HG03571 (cell line): ENCODE measurements around the gene CACNA2D3.

ENCODE experiments used
- ATAC-seq: cut with Tn5 transposase; IDR thresholded peaks from one replicate; pipeline ENCODE4 v1.9.1; 2021; ENCODE audit not compliant: unreplicated experiment

The CACNA2D3 gene

DNA sequence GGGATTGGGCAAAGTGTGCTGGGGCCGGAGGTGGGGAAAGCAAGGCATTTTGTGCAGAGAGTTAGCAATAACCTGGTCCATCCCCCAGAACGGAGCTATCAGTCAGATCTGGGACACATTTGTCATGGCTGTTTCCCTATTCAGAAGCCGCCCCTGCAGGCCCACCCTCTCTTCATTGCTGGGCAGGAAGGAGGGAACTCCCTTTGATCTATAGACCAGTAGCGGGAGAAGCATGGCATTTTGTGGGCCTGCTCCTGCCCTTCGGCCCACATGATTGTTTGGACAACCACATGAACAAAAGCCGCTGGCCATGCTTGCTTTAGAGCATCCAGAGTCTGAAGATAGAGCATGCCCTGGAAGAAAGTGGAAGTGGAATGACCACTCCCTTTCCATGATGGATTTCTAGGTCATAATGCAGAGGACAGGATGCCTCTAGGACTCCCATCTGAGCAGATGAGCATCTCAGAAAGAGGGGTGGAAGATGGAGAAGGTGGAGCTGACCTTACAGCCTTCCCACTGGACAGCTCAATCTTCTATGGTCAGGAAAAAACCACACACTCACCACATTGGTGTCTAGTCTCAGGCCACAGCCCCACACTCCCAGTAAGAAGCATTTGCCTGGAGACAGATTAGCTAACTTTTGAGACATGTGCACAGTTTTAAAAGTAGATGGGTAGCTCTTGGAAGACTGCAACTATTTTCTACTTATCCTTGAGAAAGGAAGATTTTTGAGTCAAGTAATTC, 817.4 kb downstream of the CACNA2D3 start:
- no peak for ATAC-seq

DNA sequence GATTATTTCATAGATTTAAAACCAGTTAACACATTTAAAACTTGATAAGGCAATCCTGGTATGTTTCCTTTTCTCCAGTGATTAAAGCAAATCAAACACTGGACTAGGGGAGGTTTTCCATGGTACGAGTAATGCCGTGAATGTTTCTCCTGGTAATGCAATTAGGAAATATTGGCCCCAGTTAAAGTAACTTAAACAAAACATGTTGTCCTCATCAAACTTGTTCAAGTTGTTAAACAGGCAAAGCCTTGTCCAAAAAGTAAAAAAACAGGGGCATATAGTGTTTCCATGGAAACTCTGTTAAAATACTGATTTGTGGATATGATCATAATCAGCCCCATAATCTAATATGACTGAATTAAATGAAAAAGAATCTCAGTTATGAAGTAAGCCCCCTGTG, 818.6 kb downstream of the CACNA2D3 start:
- ATAC-seq: no peak

DNA sequence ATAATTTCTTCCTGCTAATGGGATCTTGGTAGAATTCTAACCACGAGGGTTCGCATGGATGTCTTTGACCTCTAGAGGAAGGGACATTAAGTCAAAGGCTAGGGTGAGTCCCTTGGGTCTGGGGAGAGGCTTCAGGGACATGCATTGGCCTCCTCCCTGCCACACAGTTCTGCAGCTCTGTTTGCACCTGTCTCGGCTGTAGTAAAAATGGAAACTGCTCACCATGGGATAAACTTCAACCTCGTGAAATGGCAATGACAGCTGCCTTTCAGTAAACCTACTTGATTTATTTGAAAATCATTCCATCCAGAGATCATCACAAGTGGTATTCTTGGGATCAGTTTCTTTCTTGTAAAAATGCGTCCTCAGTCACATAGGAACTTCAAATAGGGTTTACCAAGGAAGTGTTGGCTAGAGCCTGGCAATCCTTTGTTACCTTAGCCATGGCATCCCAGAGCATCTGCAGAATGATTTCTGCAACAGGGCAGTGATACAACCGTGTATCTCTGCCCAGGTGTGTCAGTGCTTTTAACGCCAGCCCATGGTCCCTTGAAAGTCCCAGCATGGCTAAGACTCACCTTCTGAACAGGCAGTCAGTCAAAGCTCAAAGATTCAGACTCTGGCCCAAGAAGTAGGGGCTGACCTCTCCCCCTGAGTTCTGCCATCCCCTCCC, 819.5 kb downstream of the CACNA2D3 start:
- ATAC-seq: no peak

DNA sequence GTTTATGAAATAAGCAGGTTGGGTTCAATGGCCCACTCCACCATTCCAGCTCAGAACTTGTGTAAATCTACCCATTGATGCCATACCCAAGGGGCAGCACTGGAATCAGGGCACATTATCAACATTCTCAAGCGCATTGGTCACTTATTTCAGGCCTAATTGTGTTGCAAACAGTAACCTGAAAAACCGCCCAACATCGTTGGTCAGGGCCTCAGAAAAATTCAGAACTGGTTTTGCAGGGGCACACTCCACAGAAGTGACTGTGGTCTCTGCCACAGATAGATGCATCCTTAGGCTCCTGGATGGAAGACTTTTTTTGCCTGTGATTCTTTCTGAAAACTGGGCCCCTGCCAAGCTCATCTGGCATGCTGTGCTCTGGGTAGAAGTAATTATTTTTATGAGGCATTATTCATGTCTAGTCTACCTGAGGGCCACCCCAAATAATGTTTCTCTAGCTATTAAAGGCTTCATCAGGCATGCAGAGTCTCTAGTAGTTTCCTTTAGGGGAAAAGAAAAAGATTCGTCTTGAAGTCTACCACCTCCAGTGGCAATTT, 827.2 kb downstream of the CACNA2D3 start:
- ATAC-seq: no peak

DNA sequence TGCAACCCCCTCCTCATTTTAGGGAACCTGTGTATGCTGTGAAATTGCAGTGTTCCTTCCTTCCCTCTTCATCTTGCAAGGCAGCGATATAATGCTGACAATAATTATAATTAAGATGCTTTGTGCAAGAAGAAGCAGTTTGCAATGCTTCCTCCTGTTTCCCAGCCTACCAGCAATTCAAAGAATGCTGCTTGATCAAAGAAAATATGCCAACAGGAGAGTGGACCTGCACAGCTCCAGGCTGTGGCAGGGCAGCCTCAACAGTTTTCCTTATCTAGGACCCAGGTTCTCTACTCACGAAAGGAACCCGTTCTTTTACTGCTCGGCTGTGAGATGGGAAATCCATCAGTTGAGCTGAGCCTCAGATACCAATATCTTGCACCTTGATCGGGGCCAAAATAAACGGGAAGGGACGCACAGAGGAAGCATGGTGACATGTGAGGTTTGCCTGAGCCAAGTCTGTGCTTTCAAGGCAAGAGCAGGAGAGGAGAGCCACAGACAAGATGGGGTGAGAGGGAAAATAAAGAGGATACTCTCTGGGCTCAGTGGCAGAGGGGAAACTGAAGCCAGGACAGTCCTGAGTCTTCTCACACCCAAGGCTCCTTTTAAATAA, 828.1 kb downstream of the CACNA2D3 start:
- no peak for ATAC-seq

DNA sequence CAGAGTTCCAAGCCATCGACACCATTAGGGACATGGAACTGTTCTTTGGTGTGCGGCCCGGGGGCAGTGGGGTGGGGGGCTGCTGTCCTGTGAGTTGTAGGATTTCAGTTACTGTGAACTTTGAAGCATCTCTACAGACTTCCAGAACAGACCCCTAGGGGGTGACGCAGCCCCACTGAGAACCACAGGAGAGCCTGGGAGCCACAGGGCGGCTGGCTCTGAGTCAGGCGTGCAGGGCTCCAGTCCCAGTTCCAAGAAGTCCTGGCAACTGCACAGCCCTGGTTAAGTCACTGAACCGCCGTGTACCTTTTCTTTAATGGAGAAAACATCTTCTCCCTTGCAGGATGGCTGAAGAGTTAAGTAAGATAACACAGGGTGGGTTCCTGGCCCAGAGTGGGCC, 829.1 kb downstream of the CACNA2D3 start:
- no peak for ATAC-seq

DNA sequence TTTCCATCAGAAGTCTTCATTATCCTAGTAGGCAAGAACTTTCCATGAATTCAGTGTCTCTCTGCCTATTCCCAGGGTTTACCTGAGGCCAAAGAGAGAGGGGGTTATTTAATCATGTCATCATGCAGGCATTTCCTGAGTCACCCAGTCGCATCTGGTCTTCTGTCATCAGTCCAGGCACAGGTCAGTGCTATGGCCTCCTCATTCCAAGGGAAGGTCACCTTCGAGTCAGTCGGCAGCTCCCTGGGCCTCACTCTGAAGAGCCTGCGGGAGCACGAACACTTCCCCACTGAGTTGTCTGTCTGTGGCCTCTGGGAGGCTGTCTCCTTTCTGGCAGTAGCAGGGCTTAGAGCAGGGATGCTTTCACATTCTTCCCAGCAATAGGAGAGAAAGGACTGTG, 831.7 kb downstream of the CACNA2D3 start:
- no peak for ATAC-seq

DNA sequence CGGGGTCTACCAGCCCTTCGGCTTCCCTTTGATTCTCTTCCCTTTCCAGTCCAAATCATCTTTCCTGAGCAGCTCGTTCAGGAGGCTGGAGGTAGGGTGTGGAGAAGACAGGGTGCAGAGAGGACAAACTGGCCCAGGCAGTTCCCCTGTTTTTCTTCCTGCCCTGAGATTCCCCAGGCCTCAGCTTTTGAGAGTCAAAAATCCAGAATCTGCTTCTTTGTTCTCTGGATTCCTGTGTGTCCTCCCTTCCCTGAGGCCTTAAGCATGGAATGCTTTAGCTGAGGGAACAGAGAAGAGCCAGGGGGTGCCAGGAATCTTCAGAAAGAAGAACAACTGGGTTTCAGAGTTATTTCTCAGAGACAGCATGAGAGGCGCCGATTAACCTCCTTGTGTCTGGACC, 832.2 kb downstream of the CACNA2D3 start:
- ATAC-seq: no peak

DNA sequence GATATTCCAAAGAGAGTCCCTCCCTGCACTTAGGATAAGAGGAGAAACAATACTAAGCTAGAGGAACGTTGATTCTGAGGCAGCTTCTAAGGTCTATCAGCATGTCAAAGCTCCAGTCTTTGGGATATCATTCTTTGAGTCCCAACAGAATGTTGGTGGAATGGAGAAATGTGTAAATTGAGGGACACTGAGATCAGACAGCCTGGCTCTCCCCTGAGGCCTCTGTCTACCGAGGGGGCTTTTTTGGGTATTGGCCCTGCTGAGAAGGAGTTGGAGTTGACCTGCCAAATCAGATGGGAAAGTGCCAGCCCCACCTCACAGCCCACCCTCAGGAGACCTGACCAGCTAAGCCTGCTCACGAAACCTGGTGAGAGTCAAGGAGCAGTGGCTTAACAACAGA, 833.1 kb downstream of the CACNA2D3 start:
- no peak for ATAC-seq

DNA sequence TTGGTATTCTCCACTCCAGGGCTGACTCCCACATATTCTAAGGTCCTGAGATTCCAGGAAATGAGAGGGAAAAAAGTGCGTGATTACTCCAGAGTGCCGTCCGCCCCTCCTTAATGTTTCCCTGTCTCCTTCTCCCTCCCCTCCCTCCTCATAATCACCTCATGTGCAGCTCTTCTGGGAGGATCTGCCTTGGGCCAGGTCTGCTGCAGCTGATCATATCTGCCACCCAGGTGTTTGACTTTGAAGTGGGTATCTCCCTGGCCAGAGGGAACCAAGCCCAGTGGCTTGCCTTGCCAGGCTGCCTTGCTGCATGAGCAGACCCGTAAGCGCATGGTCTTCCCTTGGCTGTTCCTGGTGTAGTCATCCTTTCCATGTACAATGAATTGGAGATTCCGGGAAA, 833.6 kb downstream of the CACNA2D3 start:
- ATAC-seq: no peak

DNA sequence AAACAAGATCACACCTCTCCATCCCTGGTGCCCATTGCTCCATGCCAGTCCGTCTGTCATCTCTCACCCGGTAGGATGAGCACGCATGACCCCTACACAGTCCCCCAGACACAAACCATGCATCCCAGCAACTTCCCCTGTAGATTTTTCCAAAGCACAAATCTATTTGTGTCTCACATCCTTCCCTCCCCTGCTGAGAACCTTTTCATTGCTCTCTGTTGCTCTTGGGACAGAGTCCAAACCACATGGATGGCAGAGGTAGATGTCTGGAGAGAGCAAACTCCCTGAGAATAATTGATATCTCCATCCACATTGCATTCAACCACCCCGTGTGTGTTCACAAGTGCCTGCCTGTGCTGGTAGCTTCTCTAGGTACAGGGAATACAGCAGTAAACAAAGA, 835.4 kb downstream of the CACNA2D3 start:
- ATAC-seq: no peak

DNA sequence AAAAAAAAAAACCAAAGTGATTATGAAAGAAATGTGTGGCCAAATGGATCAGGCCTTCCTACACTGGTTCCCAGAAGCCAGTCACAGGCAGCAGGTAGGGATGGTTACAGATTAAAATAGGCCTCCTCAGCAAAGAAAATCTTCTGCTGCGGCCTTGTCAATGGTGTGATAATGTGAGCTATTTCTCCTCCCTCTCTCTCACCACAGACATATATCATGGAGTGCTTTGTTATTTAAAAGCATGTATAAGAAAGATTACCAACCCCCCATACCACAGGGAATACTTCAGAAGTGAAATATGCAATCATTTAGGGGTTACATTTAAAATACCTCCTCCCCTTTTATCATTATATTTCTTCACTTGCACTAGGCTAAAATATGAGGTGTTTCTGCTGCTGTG, 837.7 kb downstream of the CACNA2D3 start:
- no peak for ATAC-seq

DNA sequence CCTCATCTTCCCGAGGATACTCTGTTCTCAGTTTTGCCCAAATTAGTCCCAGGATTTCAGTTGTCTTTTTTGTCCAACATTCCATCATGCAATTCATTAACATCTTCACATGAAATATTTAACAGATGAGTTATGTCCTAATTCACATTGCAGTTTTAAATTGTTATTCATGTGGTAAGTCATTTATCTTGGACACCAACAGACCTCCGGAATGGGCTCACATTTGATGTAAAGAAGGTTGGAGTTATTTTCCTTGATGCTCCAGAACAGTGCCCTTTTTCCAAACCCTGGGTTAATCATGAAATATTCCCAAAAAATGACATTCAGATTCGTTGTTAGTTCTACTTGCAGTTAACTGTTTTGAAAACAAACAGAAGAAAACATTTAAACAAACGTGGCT, 838.3 kb downstream of the CACNA2D3 start:
- ATAC-seq: no peak

DNA sequence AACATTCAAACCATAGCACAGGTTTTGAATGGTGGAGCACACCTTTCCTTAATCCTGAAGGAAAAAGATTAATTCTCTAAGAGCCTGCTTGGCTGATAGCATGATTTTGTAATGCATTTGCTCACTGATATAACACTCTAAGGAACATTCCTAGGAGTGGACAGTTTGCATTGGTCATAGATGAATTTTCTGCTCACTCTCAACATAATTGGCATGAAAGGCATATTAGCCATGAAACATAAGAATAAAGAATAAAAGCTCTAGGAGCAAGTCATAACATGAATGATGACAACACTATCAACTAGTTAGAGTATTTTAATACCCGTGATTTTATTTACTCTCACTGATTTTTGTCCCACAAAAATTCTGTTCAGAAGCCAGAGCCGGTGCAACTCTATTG, 839.8 kb downstream of the CACNA2D3 start:
- ATAC-seq: no peak

DNA sequence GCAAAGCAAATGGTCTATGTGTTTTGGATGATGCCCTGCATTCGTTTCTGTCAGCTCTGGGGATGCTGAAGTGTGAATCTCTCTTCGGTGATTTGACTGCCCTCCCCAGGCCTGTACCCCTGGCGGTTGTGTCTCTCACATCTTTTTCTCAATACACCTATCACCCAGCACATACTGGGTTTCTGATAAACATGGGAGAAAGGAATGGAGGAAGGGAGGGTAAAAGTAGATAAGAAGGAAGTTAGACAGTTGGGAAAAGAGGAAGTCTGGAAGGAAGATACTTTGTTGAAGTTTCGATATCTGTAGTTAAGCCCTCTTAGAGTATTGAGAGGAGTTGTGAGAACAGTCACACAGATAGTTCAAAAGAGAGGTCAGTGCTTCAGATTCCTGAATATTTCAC, 841.3 kb downstream of the CACNA2D3 start:
- no peak for ATAC-seq

DNA sequence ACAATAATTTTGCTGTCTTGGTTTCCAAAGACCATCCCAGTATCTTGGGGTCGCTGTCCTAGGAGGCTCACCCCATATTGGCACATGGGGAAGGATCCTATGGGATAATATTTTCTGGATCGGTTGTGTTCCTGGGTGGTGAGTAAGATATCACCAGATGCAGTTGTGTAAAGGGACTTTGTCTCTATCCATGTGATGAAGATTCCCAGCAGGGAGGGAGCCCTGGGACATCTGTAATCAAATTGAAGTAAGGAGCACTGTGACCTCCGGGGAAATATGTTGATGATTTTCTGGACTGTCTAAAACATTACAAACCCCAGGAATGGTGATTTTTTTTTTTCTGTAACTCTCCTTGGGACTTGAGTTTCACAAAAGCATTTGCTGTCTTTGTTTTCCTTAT, 841.7 kb downstream of the CACNA2D3 start:
- ATAC-seq: no peak

DNA sequence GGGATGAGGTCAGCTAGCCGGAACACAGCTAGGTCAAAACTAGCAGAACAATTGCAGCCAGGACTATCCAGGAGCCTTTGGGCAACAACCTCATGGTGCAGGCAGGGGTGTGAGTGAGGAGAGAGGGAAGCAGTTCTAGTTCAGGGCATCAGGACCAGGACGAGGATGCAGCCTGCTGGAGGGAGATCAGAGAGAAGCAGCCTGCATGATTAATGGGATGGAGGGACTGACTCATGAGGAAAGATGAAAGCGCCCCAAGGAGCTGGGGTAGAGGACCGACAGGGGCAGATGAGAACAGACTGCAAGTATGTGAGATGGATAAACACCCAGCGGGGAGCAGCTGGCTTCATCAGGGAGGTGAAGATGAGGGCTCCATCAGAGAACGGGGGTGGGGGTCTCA, 843.4 kb downstream of the CACNA2D3 start:
- ATAC-seq: no peak

DNA sequence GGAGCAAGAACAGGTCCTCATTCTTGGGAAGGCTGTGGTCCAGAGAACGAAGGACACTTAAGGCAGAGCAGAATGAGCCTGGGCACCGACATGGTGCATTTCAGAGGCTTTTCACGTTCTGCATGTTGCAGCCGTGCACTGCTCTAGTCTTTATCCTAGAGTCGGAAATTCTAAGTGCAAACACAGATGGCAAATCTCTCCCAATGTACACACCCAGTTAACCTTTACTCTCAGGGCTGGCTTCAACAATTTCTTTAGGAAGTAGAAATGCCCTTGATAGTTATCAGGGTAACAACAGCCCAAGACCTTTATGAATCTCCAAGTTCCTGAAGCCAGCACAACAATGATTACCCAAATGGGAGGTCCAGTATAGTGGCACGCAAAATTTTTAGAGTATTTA, 844.6 kb downstream of the CACNA2D3 start:
- no peak for ATAC-seq

DNA sequence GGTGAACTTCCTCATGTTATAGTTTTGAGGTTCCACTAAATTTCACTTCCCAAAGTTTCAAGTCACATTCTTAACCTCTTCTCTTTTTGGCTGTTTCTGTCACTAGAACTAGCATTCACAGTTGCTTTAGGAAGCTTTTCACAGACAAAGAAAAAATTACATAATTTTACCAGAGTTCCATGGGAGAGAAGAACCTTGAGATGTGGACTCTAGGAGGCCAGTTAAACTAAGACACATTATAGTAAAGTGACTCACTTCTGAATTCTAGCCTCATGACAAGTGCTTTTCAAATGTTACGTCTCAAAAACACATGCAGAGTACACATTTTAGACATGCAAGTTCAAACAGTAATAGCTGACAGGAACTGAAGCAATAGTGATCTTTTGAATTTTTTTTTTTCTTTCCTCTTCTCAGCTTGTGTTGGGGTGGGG, 845.4 kb downstream of the CACNA2D3 start:
- no peak for ATAC-seq

DNA sequence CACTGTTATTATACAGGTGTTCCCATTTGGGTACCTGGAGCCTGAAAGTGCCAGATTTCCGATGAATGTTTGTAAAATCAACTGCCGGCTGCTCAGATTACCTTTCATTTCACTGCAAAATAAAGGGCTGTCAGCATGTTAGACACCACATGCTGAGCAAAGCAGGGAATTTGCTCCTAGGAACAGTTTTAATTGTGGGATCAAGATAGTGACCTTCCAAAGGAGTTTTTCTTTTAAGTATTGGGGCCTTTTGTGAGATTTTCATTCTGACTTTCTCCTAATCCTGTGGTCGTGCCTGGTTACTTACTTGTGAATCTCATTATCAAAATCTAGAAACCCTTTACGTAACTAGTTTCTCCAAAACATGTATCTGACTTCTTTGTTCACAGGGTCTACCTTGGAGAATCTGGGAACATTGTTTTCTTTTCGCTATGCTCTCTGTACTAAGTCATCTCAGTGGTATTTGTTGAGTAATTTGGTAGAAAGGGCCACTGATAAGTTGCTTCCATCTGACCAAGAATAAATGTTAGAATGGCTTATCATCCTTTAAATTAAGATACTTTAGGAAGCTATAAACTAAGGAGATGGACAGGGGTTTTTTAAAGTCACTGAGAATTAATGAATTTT, 846.3 kb downstream of the CACNA2D3 start:
- no peak for ATAC-seq

DNA sequence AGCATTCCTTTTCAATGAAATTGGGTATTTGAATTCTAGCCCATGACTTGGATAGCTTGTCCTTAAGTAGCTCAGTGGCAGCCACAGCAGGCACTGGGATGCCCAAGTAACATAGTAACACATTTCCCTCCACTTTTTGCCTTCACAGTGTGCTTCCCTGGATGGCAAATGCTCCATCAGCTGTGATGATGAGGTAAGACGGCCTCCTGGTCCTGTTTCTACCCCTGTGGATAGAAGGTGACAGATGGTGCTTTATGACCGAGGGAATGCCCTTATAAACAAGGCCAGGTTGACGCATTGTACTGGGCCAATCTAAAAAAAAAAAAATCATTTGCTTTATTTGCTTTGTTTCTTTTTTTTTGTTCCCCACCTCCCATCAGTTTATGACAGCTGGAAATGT, 847.3 kb downstream of the CACNA2D3 start:
- ATAC-seq: no peak

DNA sequence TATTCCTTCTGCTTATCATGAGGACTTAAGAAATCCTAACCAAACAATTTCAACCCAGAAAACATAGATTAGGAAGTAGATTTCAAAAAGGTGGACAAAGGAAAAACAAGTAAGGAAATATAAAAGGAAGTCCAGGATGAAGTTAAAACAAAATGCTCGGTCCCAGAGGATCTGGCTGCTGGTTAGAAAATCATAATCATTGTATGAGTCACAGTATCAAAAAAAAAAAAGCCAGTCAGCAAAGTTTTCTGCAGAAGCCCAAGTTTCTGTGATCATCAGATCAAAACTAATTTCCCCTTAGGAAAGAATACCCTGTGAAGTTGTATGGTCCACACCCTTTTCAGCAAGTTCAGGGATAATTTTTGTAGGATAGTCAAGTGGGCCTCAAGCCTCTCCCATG, 848.5 kb downstream of the CACNA2D3 start:
- no peak for ATAC-seq
